ENCODE results near the gene RB1.

The RB1 gene

DNA sequence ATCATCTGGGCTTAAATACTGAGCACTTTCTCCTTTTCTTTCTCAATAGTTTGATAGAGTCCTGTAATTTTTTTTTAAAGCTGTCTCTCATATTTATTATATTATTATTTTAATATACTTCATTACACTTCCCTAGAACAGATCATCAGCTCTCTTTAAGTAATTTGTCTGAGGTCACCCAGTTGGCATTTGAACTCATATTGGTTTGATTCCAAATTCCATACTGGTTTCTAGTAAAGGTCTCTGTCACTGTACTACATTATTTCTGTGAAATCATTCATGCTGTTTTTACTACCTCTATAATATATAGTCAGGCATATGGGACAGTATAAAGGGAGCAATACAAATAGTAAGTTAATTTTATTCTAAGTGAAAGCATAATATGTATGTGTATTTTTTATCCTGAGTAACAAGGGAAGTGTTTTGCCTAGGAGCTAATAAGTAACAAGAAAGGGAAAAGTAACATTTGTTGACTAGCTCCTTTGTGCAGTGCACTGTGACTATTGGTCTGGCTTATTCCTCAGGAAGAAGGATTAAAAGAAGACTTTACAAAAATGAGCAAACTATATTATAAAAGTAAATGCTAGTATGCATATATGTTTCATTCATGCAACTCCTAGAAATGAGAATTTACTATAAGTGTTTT lies 95.0 kb downstream of the RB1 start:
- no peak for DNase-seq (ENCODE audit: low read depth)
- TF ChIP-seq, protein P1, sequence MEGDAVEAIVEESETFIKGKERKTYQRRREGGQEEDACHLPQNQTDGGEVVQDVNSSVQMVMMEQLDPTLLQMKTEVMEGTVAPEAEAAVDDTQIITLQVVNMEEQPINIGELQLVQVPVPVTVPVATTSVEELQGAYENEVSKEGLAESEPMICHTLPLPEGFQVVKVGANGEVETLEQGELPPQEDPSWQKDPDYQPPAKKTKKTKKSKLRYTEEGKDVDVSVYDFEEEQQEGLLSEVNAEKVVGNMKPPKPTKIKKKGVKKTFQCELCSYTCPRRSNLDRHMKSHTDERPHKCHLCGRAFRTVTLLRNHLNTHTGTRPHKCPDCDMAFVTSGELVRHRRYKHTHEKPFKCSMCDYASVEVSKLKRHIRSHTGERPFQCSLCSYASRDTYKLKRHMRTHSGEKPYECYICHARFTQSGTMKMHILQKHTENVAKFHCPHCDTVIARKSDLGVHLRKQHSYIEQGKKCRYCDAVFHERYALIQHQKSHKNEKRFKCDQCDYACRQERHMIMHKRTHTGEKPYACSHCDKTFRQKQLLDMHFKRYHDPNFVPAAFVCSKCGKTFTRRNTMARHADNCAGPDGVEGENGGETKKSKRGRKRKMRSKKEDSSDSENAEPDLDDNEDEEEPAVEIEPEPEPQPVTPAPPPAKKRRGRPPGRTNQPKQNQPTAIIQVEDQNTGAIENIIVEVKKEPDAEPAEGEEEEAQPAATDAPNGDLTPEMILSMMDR (IDR thresholded peaks at IDR 0.05; ENCODE audit: low read depth, low read length) = no peak
- TF ChIP-seq POLR2A (IDR thresholded peaks at IDR 0.05; ENCODE audit: extremely low read depth, insufficient read length) (no peak), MYC (IDR thresholded peaks at IDR 0.05; ENCODE audit: low read depth, low read length) (no peak)
- TF ChIP-seq, protein P2, sequence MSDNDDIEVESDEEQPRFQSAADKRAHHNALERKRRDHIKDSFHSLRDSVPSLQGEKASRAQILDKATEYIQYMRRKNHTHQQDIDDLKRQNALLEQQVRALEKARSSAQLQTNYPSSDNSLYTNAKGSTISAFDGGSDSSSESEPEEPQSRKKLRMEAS (IDR thresholded peaks at IDR 0.05; ENCODE audit: low read depth, low read length) = no peak
- no peak overlapping the region for H3K4me3 ChIP-seq (ENCODE audit: low read depth, low read length)

DNA sequence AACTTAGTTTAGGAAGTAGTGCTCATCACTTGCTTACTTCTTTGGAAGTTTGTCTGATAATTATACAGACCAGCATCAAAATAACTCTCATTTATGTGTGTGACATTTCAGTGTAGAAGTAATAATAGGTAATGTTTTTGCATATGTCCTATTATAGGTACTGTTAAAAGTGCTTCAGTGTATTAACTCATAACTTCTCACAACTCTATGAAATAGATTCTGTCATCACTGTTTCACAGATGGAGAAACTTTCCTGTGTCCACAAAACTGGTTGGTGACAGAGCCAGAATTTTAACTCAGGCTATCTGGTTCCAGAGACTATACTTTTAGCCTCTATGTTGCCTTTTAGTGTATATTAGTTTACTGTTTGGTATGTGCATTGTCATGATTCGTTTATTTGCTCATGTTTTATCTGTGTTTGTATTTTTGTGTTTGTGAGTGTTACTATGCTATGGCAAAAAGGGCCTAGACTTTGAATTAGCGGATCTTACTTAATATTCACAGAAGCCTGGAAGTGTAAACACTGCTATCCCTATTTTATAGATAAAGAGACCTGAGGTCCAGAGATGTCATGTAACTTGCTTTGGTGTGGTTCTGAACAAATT lies 96.6 kb downstream of the RB1 start:
- TF ChIP-seq POLR2A (IDR thresholded peaks at IDR 0.05; ENCODE audit: extremely low read depth, insufficient read length) = no peak
- DNase-seq (ENCODE audit: low read depth) = no peak
- H3K4me3 ChIP-seq (ENCODE audit: low read depth, low read length) = no peak overlapping the region

DNA sequence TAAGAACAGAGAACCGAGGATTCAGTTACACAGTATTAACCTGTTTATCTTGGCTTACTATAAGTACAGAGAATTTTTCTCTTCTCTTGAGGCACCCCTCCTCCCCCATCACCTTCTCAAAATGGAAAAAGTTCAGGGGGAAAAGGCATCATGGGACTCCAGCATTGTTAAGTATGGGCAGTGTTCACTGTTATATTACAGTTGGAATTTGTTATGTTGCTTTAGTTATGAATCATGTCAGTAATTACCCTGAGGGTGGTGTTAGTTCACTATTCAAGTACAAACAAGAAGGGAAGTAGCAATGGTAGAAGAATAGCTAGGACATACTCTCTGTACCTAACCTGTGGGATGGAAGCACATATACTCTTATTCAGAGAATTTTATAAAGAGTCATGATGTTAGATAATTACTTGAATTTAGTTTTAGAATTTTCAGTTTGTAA lies 97.3 kb downstream of the RB1 start:
- TF ChIP-seq, protein P1 (IDR thresholded peaks at IDR 0.05; ENCODE audit: low read depth, low read length) = no peak
- TF ChIP-seq POLR2A (IDR thresholded peaks at IDR 0.05; ENCODE audit: extremely low read depth, insufficient read length) (no peak), MYC (IDR thresholded peaks at IDR 0.05; ENCODE audit: low read depth, low read length) (no peak)
- TF ChIP-seq, protein P2 (IDR thresholded peaks at IDR 0.05; ENCODE audit: low read depth, low read length) = no peak
- DNase-seq (ENCODE audit: low read depth) = peak; percentile 36
- H3K4me3 ChIP-seq (ENCODE audit: low read depth, low read length) = no peak overlapping the region

DNA sequence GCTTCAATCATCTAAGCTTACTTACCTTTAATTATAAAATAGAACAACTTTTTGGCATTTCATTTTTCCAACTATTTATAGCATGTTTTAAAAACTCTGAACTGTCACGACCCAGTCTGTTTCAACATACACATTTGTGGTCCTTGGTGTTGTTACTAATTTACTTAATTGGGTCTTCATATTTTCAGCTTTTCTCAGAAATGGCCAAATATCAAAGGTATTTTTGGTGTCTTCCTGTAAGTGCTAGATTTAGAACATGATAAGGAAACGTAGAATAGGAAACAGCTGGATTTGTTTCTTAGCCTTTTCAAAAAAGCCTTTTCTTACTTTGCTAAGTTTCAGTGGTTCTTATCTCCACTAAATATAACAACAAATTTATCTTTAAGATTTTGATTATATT lies 97.9 kb downstream of the RB1 start:
- TF ChIP-seq, protein P2 (IDR thresholded peaks at IDR 0.05; ENCODE audit: low read depth, low read length) = no peak
- TF ChIP-seq POLR2A (IDR thresholded peaks at IDR 0.05; ENCODE audit: extremely low read depth, insufficient read length) = no peak
- TF ChIP-seq, protein P1 (IDR thresholded peaks at IDR 0.05; ENCODE audit: low read depth, low read length) = no peak
- no peak for TF ChIP-seq MYC (IDR thresholded peaks at IDR 0.05; ENCODE audit: low read depth, low read length)
- DNase-seq (ENCODE audit: low read depth) = no peak
- no peak overlapping the region for H3K4me3 ChIP-seq (ENCODE audit: low read depth, low read length)

DNA sequence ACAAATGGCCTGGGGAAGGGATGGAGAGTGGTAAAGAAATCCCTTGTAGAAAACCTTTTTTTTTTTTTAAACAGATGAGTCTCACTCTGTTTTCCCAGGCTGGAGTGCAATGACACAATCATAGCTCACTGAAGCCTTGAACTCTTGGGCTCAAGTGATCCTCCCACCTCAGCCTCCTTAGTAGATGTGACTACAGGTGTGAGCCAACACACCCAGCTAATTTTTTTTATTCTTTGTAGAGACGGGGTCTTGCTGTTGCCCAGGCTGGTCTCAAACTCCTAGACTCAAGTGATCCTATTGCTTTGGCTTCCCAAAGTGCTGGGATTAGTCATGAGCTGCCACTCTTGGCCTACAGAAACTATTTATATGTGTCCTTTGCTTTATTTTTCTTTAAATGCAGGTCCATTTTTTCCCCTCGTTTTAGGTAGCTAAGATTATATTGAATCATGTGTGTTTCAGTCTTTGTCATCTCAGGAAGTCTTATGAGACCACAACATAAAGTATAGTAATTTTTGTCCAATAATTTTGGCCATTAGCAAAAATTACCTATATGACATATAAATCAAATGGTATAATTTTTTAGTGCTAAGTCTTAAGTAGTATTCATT lies 98.9 kb downstream of the RB1 start:
- DNase-seq (ENCODE audit: low read depth) = no peak
- no peak for TF ChIP-seq MYC (IDR thresholded peaks at IDR 0.05; ENCODE audit: low read depth, low read length)
- TF ChIP-seq, protein P2 (IDR thresholded peaks at IDR 0.05; ENCODE audit: low read depth, low read length) = no peak
- TF ChIP-seq POLR2A (IDR thresholded peaks at IDR 0.05; ENCODE audit: extremely low read depth, insufficient read length) = no peak
- TF ChIP-seq, protein P1 (IDR thresholded peaks at IDR 0.05; ENCODE audit: low read depth, low read length) = no peak
- H3K4me3 ChIP-seq (ENCODE audit: low read depth, low read length) = no peak overlapping the region

DNA sequence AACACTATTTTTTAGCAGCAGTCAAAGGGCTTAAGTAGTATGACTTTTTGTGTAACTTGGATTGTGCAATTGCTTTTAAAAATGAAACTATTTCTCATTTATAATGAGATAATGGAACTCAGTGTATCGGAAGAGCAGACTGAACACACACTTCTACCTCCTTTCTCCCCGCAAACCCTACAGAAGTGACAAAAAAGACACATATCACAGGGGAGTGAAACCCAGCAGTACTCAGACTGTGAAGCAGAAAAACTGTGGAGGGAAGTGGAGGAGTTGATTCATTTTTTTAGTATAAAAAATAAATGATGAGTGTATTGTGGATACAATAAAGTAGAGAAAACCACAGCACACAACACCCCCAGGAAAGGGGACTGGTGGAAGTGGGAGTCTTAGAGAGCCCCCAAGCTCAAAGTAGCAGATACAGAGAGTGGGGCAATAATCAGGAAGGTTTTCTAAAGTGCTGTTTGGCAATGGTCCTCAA lies 99.6 kb downstream of the RB1 start:
- no peak for DNase-seq (ENCODE audit: low read depth)
- TF ChIP-seq MYC (IDR thresholded peaks at IDR 0.05; ENCODE audit: low read depth, low read length) = no peak
- TF ChIP-seq, protein P1 (IDR thresholded peaks at IDR 0.05; ENCODE audit: low read depth, low read length) = no peak
- TF ChIP-seq, protein P2 (IDR thresholded peaks at IDR 0.05; ENCODE audit: low read depth, low read length) = no peak
- TF ChIP-seq POLR2A (IDR thresholded peaks at IDR 0.05; ENCODE audit: extremely low read depth, insufficient read length) = no peak
- H3K4me3 ChIP-seq (ENCODE audit: low read depth, low read length) = no peak overlapping the region
